Suppressor macrophage treated with lipopolysaccharide for 1 hour (primary cell): ENCODE measurements around the gene SPART.
"Not testable (repeated sequence)": the region's sequence is repeated elsewhere in the genome, so short reads cannot be mapped to it uniquely, and the experiment has no call there.

Experiments used
- DNase-seq, 3 donors: peaks; one replicate each; pipeline ENCODE4 v3.0.0-alpha.2; 2020 to 2022

The SPART gene

DNA sequence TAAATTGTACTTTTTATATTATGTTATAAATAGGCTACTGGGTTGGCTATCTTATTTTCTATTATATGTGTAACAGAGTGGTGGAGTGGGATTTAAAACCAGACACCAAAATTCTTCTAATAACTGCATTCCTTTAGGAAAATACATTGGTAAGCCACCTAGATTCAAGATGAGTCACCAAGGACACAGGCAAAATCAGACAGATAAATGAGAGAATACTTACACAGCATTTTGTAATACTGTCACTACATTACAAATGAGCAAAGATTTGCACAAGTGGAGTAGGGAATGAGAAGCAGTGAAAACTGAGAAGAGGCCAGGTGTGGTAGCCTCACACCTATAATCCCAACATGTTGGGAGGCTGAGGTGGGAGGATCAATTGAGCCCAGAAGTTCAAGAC is 6.2 kb upstream of the SPART start:
- DNase-seq, result no peak

DNA sequence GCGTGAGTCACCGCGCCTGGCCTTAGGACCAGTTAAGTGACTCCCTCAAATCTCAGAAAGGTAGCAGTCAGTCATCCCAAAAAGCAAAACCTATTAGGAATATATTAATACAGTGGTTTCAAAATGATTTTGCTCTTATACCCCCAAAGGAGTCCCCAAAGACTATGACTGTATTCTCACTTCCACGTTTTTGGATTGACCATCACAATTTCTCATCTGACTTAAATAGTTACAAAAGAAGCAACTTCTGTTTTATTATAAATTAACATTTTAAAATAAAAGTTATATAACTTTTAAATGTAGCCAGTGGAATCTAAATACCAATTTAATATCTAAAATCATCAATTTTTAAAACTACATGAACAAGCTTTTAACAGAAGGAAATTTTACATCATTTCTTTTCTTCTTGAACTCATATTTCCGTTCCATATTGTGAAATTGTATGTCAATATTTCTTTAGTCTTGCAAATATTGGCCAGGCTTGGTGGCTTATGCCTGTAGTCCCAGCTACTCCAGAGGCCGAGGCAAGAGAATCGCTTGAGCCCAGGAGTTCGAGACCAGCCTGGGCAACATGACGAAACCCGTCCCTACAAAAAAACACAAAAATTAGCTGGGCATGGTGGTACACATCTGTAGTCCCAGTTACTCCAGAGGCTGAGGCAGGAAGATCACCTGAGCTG is 1.5 kb upstream of the SPART start:
- DNase-seq, result peak in 2 of 3 donors; percentile 54 to 56

DNA sequence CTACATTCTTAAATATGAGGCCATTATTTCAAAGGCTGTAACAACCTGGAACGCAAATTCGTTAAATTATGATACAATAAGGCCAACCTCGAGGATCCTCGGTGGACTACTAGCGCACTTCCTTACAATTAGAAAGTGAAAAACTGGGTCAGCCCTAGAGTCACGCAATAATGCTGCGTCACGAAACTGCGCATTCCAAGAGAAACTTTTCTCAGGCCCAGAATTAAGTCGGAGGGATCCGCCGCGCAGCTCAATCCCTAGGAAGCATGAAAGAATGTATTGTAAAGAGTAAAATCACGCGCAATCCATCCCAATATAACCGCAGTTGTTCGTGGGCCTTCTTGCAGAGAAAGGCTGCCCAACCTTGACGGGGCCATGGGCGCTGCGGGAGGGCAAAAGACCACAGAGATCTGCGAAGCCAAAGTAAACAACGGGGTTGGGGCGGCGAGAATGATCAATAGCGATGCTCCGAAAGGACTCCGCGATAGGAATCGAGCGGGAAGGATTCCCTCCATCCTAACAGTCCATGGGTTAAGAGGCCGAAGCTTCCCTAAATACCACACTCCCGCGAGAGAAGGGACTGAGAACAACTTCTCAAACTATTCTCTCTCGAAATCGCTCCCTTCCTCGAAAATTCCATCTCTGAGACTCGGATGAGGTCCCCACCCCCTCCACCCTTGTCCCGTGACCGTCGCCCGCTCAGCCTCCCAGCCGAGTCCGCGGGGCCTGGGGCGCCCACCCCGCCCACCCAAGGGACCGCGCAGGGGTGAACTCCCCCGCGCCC is 564 bp downstream of the SPART start:
- DNase-seq, result peak; percentile 86 to 93 (median 90)

DNA sequence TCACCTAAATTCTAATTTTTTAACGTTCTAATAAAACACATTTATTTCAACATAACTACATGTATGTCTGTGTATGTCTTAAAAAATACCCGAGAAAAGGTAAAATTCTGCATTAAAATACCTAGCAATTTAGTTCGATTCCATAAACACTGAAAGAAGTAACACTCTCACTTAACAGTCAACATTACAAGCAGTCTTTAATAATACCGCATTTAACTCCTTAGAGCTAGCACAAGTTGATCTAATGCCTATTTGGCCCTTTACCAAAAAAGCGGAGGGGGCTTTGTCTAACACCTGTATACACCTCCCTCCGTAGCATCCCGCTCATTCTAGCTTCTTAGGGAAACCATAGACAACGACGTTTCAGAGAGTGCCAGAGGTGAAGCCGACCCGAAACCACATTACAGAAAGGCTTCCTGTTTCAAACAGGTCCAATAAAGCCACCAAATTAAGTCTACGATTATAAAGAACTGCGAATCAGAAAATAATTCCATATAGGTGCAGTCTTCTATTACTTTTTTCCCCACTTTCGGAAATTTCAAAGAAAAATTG is 1.2 kb downstream of the SPART start:
- DNase-seq, result peak in 1 of 3 donors; percentile 25

DNA sequence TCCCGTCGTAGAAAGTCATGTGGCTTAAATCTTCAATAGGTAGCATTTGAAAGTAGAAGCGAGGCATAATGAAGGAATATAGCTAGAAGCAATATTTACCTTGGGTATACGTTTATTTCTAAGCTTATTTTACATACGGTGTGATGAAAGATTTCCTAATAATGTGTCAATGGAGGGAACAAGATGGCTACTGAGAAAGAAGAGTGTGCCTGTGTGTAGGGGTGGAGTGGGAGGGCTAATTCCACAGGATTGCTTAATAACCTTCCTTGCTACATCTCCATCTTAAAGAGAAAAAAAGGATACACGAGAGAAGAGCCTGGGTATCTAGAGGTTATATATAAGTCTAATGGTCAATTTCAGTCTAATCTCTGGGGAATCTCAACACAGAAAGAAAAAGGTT is 2.0 kb downstream of the SPART start:
- DNase-seq, result peak; percentile 71 to 76 (median 76)

DNA sequence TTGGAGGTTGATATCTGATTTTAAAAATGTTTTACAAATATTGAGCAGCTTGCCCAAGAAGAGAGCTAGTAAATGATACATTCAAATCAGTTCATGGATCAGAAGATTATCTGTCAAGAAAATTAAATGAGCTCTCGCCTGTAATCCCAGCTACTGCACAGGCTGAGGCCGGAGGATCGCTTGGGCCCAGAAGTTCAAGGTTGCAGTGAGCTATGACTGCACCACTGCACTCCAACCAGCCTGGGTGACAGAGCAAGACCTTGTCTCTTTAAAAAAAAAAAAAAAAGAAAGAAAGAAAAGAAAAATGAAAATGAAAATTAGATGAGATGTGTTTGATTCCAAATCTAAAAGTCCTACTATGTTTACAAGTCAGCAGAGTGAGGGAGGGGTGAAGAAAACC is 2.4 kb downstream of the SPART start:
- peak in 1 of 3 donors; percentile 24 for DNase-seq

DNA sequence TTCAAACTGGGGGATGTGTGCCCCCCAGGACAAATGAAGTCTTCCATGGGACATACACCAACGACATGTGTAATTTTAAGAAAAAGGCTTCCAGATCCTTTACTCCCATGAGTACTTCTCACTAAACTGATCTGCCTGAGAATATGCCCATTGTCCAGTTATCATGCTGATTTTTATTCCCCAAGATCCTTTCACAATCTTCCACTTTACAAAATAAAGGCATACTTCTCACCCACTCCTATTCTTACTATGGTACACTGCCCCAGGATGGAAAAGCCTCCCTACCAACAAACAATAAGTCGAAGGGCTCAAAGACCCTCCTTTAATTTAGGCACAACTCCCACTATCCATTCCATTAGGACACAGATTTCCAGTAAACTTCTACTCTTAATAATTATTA is 3.5 kb downstream of the SPART start:
- no peak for DNase-seq

DNA sequence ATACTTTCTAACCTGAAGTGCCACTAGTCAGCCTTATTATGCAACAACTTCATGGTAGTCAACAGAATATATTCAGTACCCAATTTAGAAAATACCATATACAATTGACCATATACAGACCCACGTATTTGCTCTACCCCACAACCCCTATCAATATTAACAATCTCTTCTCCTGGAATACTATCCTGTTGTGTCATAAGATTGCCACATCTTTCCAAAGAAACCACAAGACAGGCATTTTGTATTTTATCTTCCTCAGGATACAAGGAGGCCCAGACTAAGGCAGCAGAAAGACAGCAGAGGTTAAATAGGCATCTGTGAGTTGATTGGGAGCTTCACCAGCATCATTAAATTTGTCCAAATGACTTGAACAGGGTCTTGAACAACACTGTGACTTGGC is 4.5 kb downstream of the SPART start:
- DNase-seq, result no peak

DNA sequence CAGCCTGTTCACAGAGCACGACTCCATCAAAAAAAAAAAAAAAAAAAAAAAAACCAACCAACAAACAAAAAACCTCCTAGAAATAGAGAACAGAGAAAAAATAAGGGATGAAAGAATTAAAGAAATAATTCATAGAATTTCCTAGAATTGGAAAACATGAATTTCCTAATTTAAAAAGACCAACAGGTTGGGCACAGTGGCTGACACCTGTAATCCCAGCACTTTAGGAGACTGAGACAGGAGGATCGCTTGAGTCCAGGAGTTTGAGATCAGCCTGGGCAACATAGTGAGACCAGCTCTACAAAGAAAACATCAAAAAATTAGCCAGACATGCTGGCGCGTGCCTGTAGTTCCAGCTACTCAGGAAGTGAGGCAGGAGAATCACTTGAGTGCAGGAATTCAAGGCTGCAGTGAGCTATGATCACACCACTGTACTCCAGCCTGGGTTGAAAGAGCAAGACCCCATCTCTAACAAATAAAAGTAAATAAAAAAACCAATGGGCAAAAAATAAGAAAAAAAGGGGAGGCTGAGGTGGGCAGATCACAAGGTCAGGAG is 6.5 kb downstream of the SPART start:
- no peak for DNase-seq

DNA sequence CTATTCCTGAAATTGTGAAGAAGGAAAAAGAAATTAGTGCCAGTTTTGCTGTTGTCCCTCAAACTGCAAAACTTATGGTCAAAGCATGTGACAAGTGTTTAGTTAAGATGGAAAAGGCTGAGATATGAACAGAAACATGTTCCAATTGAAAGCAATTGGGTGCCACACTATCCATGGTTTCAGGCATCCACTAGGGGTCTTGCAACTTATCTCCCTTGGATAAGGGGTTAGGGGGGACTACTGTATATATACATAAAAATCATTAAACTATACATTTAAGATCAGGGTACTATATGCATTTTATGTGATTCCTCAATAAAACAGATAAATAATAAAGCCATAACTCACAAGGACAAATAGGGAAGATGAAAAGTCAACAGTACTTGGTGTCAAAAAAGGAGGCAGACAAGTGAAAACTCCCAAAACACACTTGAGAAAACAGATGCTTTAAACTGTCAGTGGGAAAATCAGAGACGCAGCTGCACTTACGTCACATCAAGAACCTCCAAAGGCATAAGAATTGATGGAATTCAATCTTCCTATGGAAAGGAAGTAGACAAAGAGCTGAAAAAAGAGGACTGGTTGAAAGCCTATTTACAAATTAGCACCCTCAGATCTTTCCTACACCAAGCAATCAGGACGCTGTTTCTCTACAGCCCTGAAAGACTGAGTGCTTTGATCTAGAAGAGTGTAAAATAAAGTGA is 8.1 kb downstream of the SPART start:
- no peak for DNase-seq

DNA sequence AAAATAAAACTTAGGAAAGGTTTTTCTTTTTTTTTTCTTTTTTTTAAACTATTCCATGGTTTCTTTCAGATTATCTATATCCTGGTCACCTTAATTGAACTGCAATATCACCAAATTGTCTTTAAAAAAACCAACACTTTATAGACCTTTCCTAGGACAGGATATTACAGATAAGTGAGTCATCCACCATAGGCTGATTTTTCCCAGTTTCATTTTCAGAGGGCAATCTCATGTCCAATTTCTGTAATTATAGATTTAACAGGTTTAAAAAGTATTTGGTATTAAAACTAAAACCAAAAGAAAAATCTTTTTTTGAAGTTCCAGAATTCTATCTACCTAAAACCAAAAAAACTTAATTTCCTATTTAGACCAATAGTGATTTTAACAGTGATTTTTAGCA is 13.2 kb downstream of the SPART start:
- DNase-seq, result peak; percentile 53 to 82 (median 71)

DNA sequence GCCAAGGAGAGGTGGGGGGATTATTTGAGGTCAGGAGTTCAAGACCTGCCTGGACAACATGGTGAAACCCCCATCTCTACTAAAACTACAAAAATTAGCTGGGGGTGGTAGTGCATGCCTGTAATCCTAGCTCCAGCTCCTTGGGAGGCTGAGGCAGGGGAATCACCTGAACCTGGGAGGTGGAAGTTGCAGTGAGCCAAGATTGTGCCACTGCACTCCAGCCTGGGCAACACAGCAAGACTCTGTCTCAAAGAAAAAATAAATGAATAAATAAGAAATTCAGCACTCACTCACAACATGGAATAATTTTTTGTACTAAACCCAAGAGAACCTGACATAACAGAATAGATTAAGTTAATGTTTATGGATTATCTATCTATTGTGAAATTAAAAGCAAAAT is 13.9 kb downstream of the SPART start:
- not testable (repeated sequence) for DNase-seq

DNA sequence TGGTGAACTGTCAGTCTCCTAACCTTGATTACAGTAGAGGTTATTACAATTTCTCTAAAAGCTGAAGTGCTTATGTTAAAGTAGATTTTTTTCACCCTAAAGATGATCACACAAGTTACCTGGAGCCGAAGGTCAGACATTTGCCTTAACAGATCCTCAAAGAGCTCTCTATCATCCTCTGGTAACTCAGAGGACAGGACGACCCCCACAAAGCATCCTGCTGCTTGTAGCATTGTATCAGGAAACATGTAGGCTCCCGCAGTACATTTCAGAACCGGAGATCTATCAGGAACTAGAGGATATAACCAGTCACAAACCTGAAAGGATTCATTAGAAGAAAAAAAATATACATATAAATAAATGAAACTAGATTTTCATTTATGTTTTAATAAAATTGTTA is 14.9 kb downstream of the SPART start:
- DNase-seq, result no peak

DNA sequence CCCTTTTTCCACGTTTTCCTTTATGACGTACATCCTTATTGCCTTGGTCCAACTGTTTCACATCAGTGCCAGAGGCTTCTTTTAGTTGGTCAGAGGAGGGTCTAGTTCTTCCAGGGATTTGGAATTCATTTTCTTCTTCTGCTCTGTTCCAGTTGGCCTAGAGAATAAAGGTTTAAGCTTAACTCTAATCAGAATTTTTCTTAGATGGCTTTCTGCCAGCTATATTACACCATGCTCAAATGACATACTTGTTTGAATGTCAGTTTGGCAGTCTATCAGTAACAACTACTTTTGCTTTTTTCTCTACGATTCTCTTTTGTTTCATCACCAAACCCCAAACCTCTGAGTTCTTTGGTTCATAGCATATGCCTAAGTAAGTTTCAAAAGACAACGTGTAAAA is 16.8 kb downstream of the SPART start:
- DNase-seq, result no peak

DNA sequence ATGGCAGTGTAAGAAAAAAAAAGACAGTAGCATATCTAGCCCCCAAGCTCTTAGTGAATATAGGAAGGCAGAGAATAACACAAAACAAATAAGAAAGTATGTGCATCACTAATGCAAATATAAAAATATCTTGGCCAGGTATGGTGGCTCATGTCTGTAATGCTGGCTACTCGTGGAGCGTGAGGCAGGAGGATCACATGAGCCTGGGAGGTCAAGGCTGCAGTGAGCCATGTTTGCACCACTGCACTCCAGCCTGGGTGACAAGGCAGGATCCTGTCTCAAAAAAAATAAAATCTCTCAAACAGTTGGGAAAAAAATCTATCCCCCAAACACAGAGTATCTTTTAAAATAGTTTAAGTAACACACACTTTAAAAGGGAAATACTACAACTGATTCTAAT is 17.4 kb downstream of the SPART start:
- no peak for DNase-seq

DNA sequence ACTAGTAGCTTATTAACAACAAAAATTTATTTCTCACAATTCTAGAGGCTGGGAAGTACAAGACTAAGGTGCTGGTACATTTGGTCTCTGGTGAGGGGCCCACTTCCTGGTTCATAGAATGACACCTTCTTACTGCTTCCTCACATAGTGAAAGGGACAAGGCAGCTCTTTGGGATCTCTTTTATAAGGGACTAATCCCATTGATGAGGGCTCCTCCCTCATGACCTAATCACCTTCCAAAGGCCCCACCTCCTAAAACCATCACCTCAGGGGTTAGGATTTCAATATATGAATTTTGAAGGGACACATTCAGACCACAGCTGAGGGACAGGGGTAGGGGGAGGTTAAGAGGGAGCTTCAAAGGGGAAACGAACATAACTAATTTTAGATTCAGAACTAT is 20.3 kb downstream of the SPART start:
- no peak for DNase-seq

DNA sequence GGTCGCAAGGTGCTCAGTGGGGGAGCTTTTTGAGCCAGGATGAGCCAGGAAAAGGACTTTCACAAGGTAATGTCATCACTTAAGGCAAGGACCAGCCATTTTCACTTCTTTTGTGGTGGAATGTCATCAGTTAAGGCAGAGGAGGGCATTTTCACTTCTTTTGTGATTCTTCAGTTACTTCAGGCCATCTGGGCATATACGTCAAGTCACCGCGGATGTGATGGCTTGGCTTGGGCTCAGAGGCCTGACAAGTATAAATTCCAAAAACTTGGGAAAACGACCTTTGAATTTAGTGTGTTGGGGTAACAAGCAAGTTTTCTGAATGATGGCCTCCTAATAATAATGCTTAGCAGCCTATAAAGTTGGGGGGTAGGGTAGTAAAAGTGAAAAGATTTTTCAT is 21.3 kb downstream of the SPART start:
- DNase-seq, result not testable (repeated sequence)

DNA sequence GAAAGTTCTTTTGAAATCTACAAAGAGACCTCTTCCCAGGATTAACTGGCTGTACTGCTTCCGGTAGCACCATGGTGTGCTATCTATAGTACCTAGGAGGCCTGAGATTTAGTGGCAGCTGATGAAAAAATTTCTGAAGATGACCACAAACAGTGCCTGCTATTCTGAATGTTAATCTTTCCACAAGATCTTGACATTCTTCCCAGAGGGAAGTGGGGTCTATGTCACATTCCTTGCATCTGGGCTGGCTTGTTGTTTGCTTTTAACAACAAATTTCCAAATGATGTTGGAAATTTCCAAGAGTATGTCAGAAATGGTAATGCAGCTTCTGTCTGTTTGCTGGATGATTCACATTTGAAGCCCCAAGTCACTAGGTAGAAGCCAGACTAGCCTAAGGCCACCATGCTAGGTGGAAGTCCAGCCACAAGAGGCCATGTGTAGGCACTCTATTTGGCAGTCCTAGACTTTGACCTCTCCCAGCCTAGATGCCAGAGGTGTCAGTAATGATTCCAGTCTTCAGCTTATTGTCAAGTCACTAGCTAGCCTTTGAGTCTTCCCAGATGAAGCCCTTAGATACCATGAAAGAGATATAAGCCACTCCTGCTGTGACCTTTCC is 22.1 kb downstream of the SPART start:
- DNase-seq, result no peak

DNA sequence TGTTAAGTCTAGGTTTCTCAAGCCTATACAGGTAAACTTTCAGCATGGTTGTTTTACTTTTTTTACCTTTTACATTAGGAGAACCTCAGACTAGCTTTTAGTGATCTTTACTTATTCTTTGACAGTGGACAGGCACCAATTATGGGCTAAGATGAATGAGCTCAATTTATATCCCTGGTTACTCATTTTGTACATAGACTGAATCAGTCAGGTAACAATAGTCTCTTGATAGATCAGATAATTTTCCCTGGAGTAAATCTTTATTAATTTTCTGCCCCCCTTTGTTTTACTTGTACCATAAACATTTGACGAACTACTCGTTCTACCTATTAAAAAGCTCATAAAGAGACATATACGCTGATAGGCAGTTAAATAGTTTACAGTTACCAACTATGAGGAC is 22.8 kb downstream of the SPART start:
- no peak for DNase-seq

DNA sequence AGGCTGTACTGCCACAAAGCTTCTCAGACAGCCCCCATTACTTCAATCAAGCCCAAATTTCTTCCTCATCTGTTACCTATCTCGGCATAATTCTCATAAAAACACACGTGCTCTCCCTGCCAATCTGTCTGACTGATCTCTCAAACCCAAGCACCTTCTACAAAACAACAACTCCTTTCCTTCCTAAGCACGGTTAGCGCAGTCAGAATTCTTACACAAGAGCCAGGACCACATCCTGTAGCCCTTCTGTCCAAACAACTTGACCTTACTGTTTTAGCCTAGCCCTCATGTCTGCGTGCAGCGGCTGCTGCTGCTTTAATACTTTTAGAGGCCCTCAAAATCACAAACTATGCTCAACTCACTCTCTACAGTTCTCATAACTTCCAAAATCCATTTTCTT is 26.4 kb downstream of the SPART start:
- DNase-seq, result not testable (repeated sequence)

DNA sequence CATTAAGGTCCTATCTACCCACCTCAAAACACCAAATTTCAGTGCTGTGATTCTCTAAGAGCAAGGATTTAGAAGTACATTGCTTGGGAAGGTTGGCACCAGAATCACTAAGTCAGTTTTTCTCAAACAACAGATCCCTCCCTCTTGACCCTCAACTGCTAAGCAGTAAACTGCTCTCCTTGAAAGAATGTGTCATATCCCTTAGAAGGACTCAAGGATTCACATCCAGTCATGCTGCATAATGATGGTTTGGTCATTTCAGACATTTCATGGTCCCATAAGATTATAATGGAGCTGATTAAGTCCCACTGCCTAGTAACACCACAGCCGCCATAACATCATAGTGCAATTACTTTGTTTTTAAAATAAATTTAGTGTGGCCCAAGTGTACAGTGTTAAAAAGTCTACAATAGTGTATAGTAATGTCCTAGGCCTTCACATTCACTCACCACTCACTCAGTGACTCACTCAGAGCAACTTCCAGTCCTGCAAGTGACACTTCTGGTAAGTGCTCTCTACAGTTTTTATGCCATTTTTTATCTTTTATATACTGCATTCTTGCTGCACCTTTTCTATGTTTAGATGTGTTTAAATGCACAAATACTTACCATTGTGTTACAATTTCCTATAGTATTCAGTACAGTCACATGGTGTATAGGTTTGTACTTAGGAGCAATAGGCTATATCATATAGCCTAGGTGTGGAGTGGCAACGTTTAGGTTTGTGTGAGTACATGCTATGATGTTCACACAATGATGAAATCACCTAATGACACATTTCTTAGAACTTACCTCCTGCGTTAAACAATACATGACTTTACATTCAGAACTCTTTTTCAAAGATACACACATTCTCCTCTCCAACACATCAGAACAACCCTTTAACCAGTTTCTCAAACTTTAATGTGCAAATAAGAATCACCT is 32.9 kb downstream of the SPART start:
- DNase-seq, result no peak
